Liver (tissue), 9 donors: Measurements from ENCODE around the gene CS. TPM values are rescaled to one million over a fixed set of nuclear protein-coding genes. Genes with fewer than 3 reads are reported as not detected.

Source experiments
- DNase-seq: peaks from one replicate; pipeline ENCODE4 v3.0.0-alpha.2; 2017; ENCODE audit warnings: low spot score
- H3K27ac ChIP-seq, 2 donors: one replicate each; pipeline ENCODE4 v1.7.0; 2013; ENCODE audit warnings: inconsistent platforms in 2 of 2, low read length in 2 of 2, control low read depth in 1 of 2, low read depth in 1 of 2, mild to moderate bottlenecking in 1 of 2
- H3K27me3 ChIP-seq, 4 donors: one replicate each; pipeline versions ENCODE4 v1.6.1 to v1.7.0; 2013; ENCODE audit warnings: low read length in 3 of 4, inconsistent platforms in 1 of 4, mild to moderate bottlenecking in 1 of 4, moderate library complexity in 1 of 4; ENCODE audit not compliant: control insufficient read depth in 4 of 4, insufficient read depth in 4 of 4
- H3K36me3 ChIP-seq, 4 donors: one replicate each; pipeline versions ENCODE4 v1.6.1 to v1.7.0; 2013; ENCODE audit warnings: low read length in 3 of 4, mild to moderate bottlenecking in 3 of 4, low read depth in 1 of 4, moderate library complexity in 1 of 4; ENCODE audit not compliant: control insufficient read depth in 4 of 4, insufficient read depth in 3 of 4
- H3K4me1 ChIP-seq, 4 donors: one replicate each; pipeline versions ENCODE4 v1.6.1 to v1.7.0; 2013; ENCODE audit warnings: low read length in 3 of 4, mild to moderate bottlenecking in 3 of 4, moderate library complexity in 1 of 4; ENCODE audit not compliant: control insufficient read depth in 4 of 4, insufficient read depth in 4 of 4
- H3K4me3 ChIP-seq, 3 donors: one replicate each; pipeline versions ENCODE4 v1.6.1 to v1.7.0; 2013; ENCODE audit warnings: low read length in 3 of 3, control low read depth in 1 of 3, low read depth in 1 of 3, mild to moderate bottlenecking in 1 of 3
- H3K9ac ChIP-seq, 2 donors: one replicate each; pipeline ENCODE4 v1.7.0; 2013; ENCODE audit warnings: low read length in 2 of 2, mild to moderate bottlenecking in 2 of 2, moderate library complexity in 2 of 2, control low read depth in 1 of 2, low read depth in 1 of 2
- H3K9me3 ChIP-seq, 4 donors: one replicate each; pipeline versions ENCODE4 v1.6.1 to v1.7.0; 2013; ENCODE audit warnings: low read length in 3 of 4; ENCODE audit not compliant: control insufficient read depth in 4 of 4
- EGR1 ChIP-seq, 2 donors: IDR thresholded peaks; 2 replicates each; pipeline ENCODE4 v1.6.1; 2016 to 2018; ENCODE audit warnings: antibody characterized with exemption in 2 of 2, low read depth in 2 of 2
- FOXA1 ChIP-seq: IDR thresholded peaks from 2 replicates; pipeline ENCODE4 v1.6.1; 2016; ENCODE audit warnings: antibody characterized with exemption
- FOXA2 ChIP-seq: IDR thresholded peaks from 2 replicates; pipeline ENCODE4 v1.6.1; 2016; ENCODE audit warnings: antibody characterized with exemption
- GABPA ChIP-seq, 2 donors: IDR thresholded peaks in 1 of 2; conservative IDR thresholded peaks in 1 of 2; 2 replicates each; pipeline ENCODE4 v1.6.1; 2016; ENCODE audit warnings: antibody characterized with exemption in 2 of 2, mild to moderate bottlenecking in 1 of 2, moderate library complexity in 1 of 2
- HNF4A ChIP-seq, 2 donors: conservative IDR thresholded peaks; 2 replicates each; pipeline ENCODE4 v1.6.1; 2016; ENCODE audit warnings: antibody characterized with exemption in 2 of 2, mild to moderate bottlenecking in 2 of 2
- HNF4G ChIP-seq: IDR thresholded peaks from 2 replicates; pipeline ENCODE4 v1.6.1; 2016; ENCODE audit warnings: antibody characterized with exemption
- JUND ChIP-seq, 2 donors: IDR thresholded peaks; 2 replicates each; pipeline ENCODE4 v1.6.1; 2016; ENCODE audit warnings: antibody characterized with exemption in 2 of 2
- MAX ChIP-seq: IDR thresholded peaks from 2 replicates; pipeline ENCODE4 v1.6.1; 2016; ENCODE audit warnings: antibody characterized with exemption
- RAD21 ChIP-seq, 2 donors: IDR thresholded peaks; 2 replicates each; pipeline ENCODE4 v1.6.1; 2016; ENCODE audit warnings: antibody characterized with exemption in 2 of 2, mild to moderate bottlenecking in 2 of 2
- REST ChIP-seq: IDR thresholded peaks from 2 replicates; pipeline ENCODE4 v1.6.1; 2016; ENCODE audit warnings: antibody characterized with exemption, mild to moderate bottlenecking
- RXRA ChIP-seq, 2 donors: IDR thresholded peaks; 2 replicates each; pipeline ENCODE4 v1.6.1; 2017 to 2018; ENCODE audit warnings: antibody characterized with exemption in 2 of 2, mild to moderate bottlenecking in 1 of 2
- SP1 ChIP-seq: IDR thresholded peaks from 2 replicates; pipeline ENCODE4 v1.6.1; 2018; ENCODE audit warnings: antibody characterized with exemption, mild to moderate bottlenecking
- YY1 ChIP-seq: IDR thresholded peaks from 2 replicates; pipeline ENCODE4 v1.6.1; 2016; ENCODE audit warnings: antibody characterized with exemption, mild to moderate bottlenecking
- WGBS: extraction: QIAGEN DNeasy Blood & Tissue Kit; methylation state at CpG from one replicate; pipeline ENCODE4 v1.1.7; 2013; 5-methylcytosine and 5-hydroxymethylcytosine counted together
- polyA plus RNA-seq, 2 donors: library from polyadenylated mRNA; stranded (reverse) in 1 of 2; unstranded in 1 of 2; fragments of 200-250 nt in 1 of 2; fragments of >200 nt in 1 of 2; fragmentation: Nextera tagmentation in 1 of 2; extraction: Ambion mirVana in 1 of 2; gene quantifications; one replicate each; pipeline versions ENCODE4 v1.2.1 to v1.2.3, GENCODE V29; 2013 to 2015
- total RNA-seq, 2 donors: library from RNA; depleted of rRNA; stranded (reverse); fragments of >200 nt; gene quantifications; one replicate each; pipeline ENCODE4 v1.2.3, GENCODE V29; 2014
- TF ChIP-seq, protein P1 (sequence below): IDR thresholded peaks from 2 replicates; pipeline ENCODE4 v1.6.1; 2016; ENCODE audit warnings: antibody characterized with exemption
- TF ChIP-seq, protein P2 (sequence below): fragments of 150-350 bp; IDR thresholded peaks from 2 replicates; pipeline ENCODE4 v1.5.1; 2017; ENCODE audit warnings: improper control_type of control experiment, low read depth, low read length; ENCODE audit not compliant: missing input control
- donor health status: healthy.
- donor health status: healthy.
- donor health status: healthy.
- donor health status: healthy.
- donor health status: healthy.

Gene CS
- total and polyA plus RNA-seq, 4 donors = 33.8 to 79.9 (median 47.5) TPM

DNA sequence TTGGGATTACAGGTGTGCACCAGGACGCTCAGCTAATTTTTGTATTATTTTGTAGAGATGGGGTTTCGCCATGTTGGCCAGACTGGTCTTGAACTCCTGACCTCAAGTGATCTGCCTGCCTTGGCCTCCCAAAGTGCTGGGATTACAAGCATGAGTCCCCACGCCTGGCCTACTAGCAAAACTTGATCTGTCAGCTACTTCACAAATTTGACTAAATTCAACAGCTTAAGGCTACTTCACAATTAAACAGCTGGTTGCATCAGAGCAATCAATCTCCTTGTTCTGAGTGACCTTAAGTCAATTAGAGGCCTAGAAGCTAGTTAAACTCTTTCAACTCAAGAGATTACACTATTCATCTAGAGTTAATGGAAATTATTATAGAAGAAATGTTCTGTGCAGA, 21.2 kb downstream of the CS start:
- peaks cover 15 to 58% (median 50%) of the 10 kb centered on the region in 4 donors for H3K36me3 ChIP-seq
- no peaks in the 10 kb centered on the region for H3K27me3 ChIP-seq
- 93% methylated on average over 3 of the region's 3 CpGs for whole genome bisulfite sequencing
- H3K27ac ChIP-seq = no peak overlapping the region
- peaks cover 0 to 23% (median 18%) of the 10 kb centered on the region in 4 donors for H3K4me1 ChIP-seq
- TF ChIP-seq EGR1 (IDR thresholded peaks at IDR 0.05; ENCODE audit: low read depth in 2 of 2) (no peak), FOXA2 (no peak), HNF4A (conservative IDR thresholded peaks at IDR 0.05) (no peak), YY1 (no peak), RAD21 (IDR thresholded peaks at IDR 0.05) (no peak), REST (no peak), FOXA1 (no peak), SP1 (no peak), RXRA (IDR thresholded peaks at IDR 0.05) (no peak)
- DNase-seq = no peak
- H3K4me3 ChIP-seq = no peak overlapping the region
- no peak overlapping the region for H3K9ac ChIP-seq
- H3K9me3 ChIP-seq = no peaks in the 10 kb centered on the region

DNA sequence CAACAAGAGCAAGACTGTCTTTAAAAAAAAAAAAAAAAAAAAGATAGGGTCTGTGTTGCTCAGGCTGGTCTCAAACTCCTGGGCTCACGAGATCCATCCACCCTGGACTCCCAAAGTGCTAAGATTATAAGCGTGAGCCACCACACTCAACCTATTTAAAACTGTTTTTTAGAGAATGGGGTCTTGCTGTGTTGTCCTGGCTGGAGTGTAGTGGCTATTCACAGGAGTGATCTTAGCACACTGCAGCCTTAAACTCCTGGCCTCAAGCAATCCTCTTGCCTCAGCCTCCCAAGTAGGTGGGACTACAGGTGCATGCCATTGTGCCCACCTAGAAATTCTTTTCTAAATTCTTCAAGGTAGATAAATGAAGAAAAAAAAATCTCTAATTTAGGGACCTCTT, 25.8 kb downstream of the CS start:
- Histone ChIP-seq H3K9ac (no peak overlapping the region), H3K4me3 (no peak overlapping the region), H3K36me3 (peaks cover 8 to 51% (median 46%) of the 10 kb centered on the region in 4 donors), H3K27me3 (no peaks in the 10 kb centered on the region), H3K9me3 (no peaks in the 10 kb centered on the region), H3K4me1 (peaks cover 2 to 32% (median 27%) of the 10 kb centered on the region in 4 donors), H3K27ac (no peak overlapping the region)
- TF ChIP-seq GABPA (IDR thresholded peaks at IDR 0.05 in 1 of 2, conservative IDR thresholded peaks at IDR 0.05 in 1 of 2) = no peak
- TF ChIP-seq RAD21 (IDR thresholded peaks at IDR 0.05) = no peak
- TF ChIP-seq EGR1 (IDR thresholded peaks at IDR 0.05; ENCODE audit: low read depth in 2 of 2) = no peak
- TF ChIP-seq YY1 = no peak
- TF ChIP-seq JUND (IDR thresholded peaks at IDR 0.05) = no peak
- TF ChIP-seq, protein P1, sequence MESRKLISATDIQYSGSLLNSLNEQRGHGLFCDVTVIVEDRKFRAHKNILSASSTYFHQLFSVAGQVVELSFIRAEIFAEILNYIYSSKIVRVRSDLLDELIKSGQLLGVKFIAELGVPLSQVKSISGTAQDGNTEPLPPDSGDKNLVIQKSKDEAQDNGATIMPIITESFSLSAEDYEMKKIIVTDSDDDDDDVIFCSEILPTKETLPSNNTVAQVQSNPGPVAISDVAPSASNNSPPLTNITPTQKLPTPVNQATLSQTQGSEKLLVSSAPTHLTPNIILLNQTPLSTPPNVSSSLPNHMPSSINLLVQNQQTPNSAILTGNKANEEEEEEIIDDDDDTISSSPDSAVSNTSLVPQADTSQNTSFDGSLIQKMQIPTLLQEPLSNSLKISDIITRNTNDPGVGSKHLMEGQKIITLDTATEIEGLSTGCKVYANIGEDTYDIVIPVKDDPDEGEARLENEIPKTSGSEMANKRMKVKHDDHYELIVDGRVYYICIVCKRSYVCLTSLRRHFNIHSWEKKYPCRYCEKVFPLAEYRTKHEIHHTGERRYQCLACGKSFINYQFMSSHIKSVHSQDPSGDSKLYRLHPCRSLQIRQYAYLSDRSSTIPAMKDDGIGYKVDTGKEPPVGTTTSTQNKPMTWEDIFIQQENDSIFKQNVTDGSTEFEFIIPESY = no peak
- TF ChIP-seq SP1 = no peak
- no peak for TF ChIP-seq FOXA1
- TF ChIP-seq, protein P2, sequence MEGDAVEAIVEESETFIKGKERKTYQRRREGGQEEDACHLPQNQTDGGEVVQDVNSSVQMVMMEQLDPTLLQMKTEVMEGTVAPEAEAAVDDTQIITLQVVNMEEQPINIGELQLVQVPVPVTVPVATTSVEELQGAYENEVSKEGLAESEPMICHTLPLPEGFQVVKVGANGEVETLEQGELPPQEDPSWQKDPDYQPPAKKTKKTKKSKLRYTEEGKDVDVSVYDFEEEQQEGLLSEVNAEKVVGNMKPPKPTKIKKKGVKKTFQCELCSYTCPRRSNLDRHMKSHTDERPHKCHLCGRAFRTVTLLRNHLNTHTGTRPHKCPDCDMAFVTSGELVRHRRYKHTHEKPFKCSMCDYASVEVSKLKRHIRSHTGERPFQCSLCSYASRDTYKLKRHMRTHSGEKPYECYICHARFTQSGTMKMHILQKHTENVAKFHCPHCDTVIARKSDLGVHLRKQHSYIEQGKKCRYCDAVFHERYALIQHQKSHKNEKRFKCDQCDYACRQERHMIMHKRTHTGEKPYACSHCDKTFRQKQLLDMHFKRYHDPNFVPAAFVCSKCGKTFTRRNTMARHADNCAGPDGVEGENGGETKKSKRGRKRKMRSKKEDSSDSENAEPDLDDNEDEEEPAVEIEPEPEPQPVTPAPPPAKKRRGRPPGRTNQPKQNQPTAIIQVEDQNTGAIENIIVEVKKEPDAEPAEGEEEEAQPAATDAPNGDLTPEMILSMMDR = no peak
- TF ChIP-seq FOXA2 = no peak
- no peak for TF ChIP-seq HNF4G
- TF ChIP-seq MAX = no peak
- no peak for TF ChIP-seq RXRA (IDR thresholded peaks at IDR 0.05)
- no peak for TF ChIP-seq REST
- DNase-seq = no peak
- 98% methylated on average over 2 of the region's 2 CpGs for WGBS
